Testis (tissue), 3 donors: ENCODE results near the gene ADM2. TPM values are rescaled to one million over a fixed set of nuclear protein-coding genes. Genes with fewer than 3 reads are reported as not detected.

Experiments
- DNase-seq: peaks from one replicate; pipeline ENCODE4 v3.0.0-alpha.2; 2019
- H3K27ac ChIP-seq, 2 donors: fragments of 200-600 bp; sonication (generic); one replicate each; pipeline ENCODE4 v1.5.1; 2019
- H3K27me3 ChIP-seq: fragments of 200-600 bp; sonication (generic); one replicate; pipeline ENCODE4 v1.5.1; 2019
- H3K36me3 ChIP-seq: fragments of 200-600 bp; sonication (generic); one replicate; pipeline ENCODE4 v1.5.1; 2017; ENCODE audit warnings: low read depth; ENCODE audit errors: missing control alignments
- H3K4me1 ChIP-seq: fragments of 200-600 bp; sonication (generic); one replicate; pipeline ENCODE4 v1.5.1; 2019
- H3K4me3 ChIP-seq, 2 donors: fragments of 200-600 bp; sonication (generic); one replicate each; pipeline ENCODE4 v1.5.1; 2017 to 2019
- H3K9me3 ChIP-seq: fragments of 200-600 bp; sonication (generic); one replicate; pipeline ENCODE4 v1.5.1; 2017
- POLR2A ChIP-seq: fragments of 450-650 bp; IDR thresholded peaks from one replicate; pipeline ENCODE4 v1.6.1; 2017; ENCODE audit warnings: antibody characterized with exemption, mild to moderate bottlenecking, moderate library complexity
- WGBS, 2 donors: methylation state at CpG; one replicate each; pipeline ENCODE4 v1.1.5; 2018; 5-methylcytosine and 5-hydroxymethylcytosine counted together
- intact Hi-C: fragments of 100-400 bp; cut with DNase I; formaldehyde crosslinking; loops from one replicate; pipeline ENCODE4 v1.15.1; 2023; ENCODE audit warnings: low total_unique reads
- polyA plus RNA-seq: library from polyadenylated mRNA; stranded (reverse); fragments of 350-450 nt; fragmentation: Illumina TruSeq; extraction: RNeasy Lipid Tissue Mini Kit (QIAGEN cat#74804); gene quantifications from one replicate; pipeline ENCODE4 v1.2.3, GENCODE V29; 2014; ENCODE audit warnings: low read depth, low replicate concordance; ENCODE audit not compliant: insufficient read depth
- total RNA-seq, 2 donors: library from RNA; depleted of rRNA; stranded (reverse); fragments of >200 nt; gene quantifications; one replicate each; pipeline ENCODE4 v1.2.3, GENCODE V29; 2016
- TF ChIP-seq, protein P1 (sequence below), 3 experiments: fragments of 450-650 bp in 2 of 3; fragments of 200-600 bp in 1 of 3; sonication (generic) in 1 of 3; IDR thresholded peaks; one replicate each; pipeline ENCODE4 v1.5.1; 2016 to 2019; ENCODE audit warnings: antibody characterized with exemption in 3 of 3, mild to moderate bottlenecking in 2 of 3, moderate library complexity in 1 of 3

The ADM2 gene
- total and polyA plus RNA-seq, 3 donors from 2014 or later, result 0.99 to 1.9 (median 1.0) TPM

- Histone ChIP-seq H3K36me3 (no peaks in the 10 kb centered on the region), H3K27ac (no peak overlapping the region), H3K27me3 (no peaks in the 10 kb centered on the region), H3K9me3 (no peaks in the 10 kb centered on the region), H3K4me3 (no peak overlapping the region), H3K4me1 (no peaks in the 10 kb centered on the region)
- WGBS, 2 donors, result 93 to 96% methylated on average over 12 of the region's 12 CpGs
- DNase-seq, result no peak
- TF ChIP-seq, protein P1, sequence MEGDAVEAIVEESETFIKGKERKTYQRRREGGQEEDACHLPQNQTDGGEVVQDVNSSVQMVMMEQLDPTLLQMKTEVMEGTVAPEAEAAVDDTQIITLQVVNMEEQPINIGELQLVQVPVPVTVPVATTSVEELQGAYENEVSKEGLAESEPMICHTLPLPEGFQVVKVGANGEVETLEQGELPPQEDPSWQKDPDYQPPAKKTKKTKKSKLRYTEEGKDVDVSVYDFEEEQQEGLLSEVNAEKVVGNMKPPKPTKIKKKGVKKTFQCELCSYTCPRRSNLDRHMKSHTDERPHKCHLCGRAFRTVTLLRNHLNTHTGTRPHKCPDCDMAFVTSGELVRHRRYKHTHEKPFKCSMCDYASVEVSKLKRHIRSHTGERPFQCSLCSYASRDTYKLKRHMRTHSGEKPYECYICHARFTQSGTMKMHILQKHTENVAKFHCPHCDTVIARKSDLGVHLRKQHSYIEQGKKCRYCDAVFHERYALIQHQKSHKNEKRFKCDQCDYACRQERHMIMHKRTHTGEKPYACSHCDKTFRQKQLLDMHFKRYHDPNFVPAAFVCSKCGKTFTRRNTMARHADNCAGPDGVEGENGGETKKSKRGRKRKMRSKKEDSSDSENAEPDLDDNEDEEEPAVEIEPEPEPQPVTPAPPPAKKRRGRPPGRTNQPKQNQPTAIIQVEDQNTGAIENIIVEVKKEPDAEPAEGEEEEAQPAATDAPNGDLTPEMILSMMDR (IDR thresholded peaks at IDR 0.05), result no peak
- no peak for TF ChIP-seq POLR2A
- intact Hi-C loops, result no loop called here
Observed at GRCh38 chr22:50500452-50500851, 19.1 kb downstream of the ADM2 start.

DNA sequence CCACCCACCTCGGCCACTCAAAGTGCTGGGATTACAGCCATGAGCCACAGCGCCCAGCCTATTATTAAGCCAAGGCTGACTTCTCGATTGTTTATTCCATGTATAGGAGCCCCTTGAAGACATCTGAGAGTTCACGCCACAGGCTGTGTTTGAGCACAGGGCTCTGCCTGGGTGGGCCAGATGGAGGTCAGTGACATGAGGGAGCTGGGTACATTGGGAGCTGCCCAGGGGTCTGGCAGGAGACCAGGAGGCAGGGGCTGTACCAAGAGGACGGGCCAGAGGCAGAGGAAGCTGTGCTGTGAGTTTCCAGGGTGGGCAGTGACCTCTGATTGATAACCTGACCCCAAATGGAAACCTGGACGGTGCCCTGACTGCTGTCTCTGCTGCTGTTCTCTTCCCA is 20.8 kb downstream of the ADM2 start:
- no peak overlapping the region for H3K4me3 ChIP-seq
- H3K4me1 ChIP-seq, result peaks cover 9% of the 10 kb centered on the region
- no peak for TF ChIP-seq POLR2A
- TF ChIP-seq, protein P1 (IDR thresholded peaks at IDR 0.05), result no peak
- WGBS, 2 donors, result 72 to 75% methylated on average over 6 of the region's 6 CpGs
- H3K27ac ChIP-seq, result no peak overlapping the region
- no peak for DNase-seq
- no peaks in the 10 kb centered on the region for H3K9me3 ChIP-seq
- H3K36me3 ChIP-seq, result no peaks in the 10 kb centered on the region
- no peaks in the 10 kb centered on the region for H3K27me3 ChIP-seq
- intact Hi-C loops, result no loop called here

GRCh38 chr22:50502628-50503474 is 21.5 kb downstream of the ADM2 start:
- H3K4me3 ChIP-seq, result no peak overlapping the region
- H3K27ac ChIP-seq, result no peak overlapping the region
- no peak for DNase-seq
- no peaks in the 10 kb centered on the region for H3K9me3 ChIP-seq
- WGBS, 2 donors, result 90 to 92% methylated on average over 12 to 24 of the region's 24 CpGs
- H3K27me3 ChIP-seq, result no peaks in the 10 kb centered on the region
- TF ChIP-seq, protein P1 (IDR thresholded peaks at IDR 0.05), result no peak
- no peak for TF ChIP-seq POLR2A
- H3K4me1 ChIP-seq, result peaks cover 9% of the 10 kb centered on the region
- no peaks in the 10 kb centered on the region for H3K36me3 ChIP-seq
- intact Hi-C loops, result no loop called here

- H3K27ac ChIP-seq, result no peak overlapping the region
- intact Hi-C loops, result no loop called here
- H3K27me3 ChIP-seq, result no peaks in the 10 kb centered on the region
- H3K4me3 ChIP-seq, result no peak overlapping the region
- H3K36me3 ChIP-seq, result no peaks in the 10 kb centered on the region
- WGBS, 2 donors, result 92 to 100% methylated on average over 8 to 23 of the region's 26 CpGs
- TF ChIP-seq, protein P1 (IDR thresholded peaks at IDR 0.05), result no peak
- TF ChIP-seq POLR2A, result no peak
- peaks cover 9% of the 10 kb centered on the region for H3K4me1 ChIP-seq
- no peaks in the 10 kb centered on the region for H3K9me3 ChIP-seq
- DNase-seq, result no peak
Observed at GRCh38 chr22:50503475-50504145, 22.3 kb downstream of the ADM2 start.
